ENCODE data around the gene FATE1. TPM values are rescaled to one million over a fixed set of nuclear protein-coding genes. Genes with fewer than 3 reads are reported as not detected.

FATE1 gene
- total RNA-seq, 2 experiments from 2014 or later: not detected

GRCh38 chrX:151741606-151742005 lies 25.8 kb downstream of the FATE1 start:
- no peaks in the 10 kb centered on the region for H3K9me3 Mint-ChIP-seq
- H3K36me3 Mint-ChIP-seq: no peaks in the 10 kb centered on the region
- DNase-seq: no peak
- no peak for ATAC-seq (ENCODE audit: low read depth)
- no peaks in the 10 kb centered on the region for H3K4me1 Mint-ChIP-seq
- POLR2A ChIA-PET: no interaction called here
- no peak overlapping the region for H3K4me3 Mint-ChIP-seq
- H3K27ac Mint-ChIP-seq: no peak overlapping the region
- no peaks in the 10 kb centered on the region for H3K27me3 Mint-ChIP-seq

- ATAC-seq (ENCODE audit: low read depth) (no peak), DNase-seq (no peak)
- POLR2A ChIA-PET: no interaction called here
- Mint-ChIP-seq H3K9me3 (no peaks in the 10 kb centered on the region), H3K4me3 (no peak overlapping the region), H3K4me1 (no peaks in the 10 kb centered on the region), H3K27me3 (no peaks in the 10 kb centered on the region), H3K36me3 (no peaks in the 10 kb centered on the region), H3K27ac (no peak overlapping the region)
Measured at GRCh38 chrX:151742311-151742710, 26.5 kb downstream of the FATE1 start.

- DNase-seq: no peak
- POLR2A ChIA-PET: no interaction called here
- no peak for ATAC-seq (ENCODE audit: low read depth)
- Mint-ChIP-seq H3K27me3 (no peaks in the 10 kb centered on the region), H3K4me1 (no peaks in the 10 kb centered on the region), H3K27ac (no peak overlapping the region), H3K4me3 (no peak overlapping the region), H3K36me3 (no peaks in the 10 kb centered on the region), H3K9me3 (no peaks in the 10 kb centered on the region)
Measured at GRCh38 chrX:151743651-151744470, 28.0 kb downstream of the FATE1 start.

- DNase-seq (no peak), ATAC-seq (ENCODE audit: low read depth) (no peak)
- Mint-ChIP-seq H3K27ac (no peak overlapping the region), H3K27me3 (no peaks in the 10 kb centered on the region), H3K36me3 (no peaks in the 10 kb centered on the region), H3K4me3 (no peak overlapping the region), H3K4me1 (no peaks in the 10 kb centered on the region), H3K9me3 (no peaks in the 10 kb centered on the region)
- POLR2A ChIA-PET: no interaction called here
Measured at GRCh38 chrX:151745651-151746050, 29.8 kb downstream of the FATE1 start.

DNA sequence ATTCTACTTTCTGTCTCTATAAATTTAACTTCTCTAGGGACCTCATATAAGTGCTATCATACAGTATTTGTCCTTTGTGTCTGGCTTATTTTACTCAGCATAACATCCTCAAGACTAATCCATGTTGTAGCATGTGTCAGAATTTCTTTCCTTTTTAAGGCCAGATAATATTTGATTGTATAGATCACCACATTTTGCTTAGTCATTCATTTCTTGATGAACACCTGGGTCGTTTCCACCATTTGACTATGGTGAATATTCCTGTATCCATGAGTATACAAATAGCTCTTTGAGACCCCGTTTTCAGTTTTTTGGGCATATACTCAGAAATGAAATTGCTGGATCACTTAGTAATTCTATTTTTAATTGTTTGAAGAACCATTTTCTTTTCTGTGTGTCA lies 30.7 kb downstream of the FATE1 start:
- POLR2A ChIA-PET: no interaction called here

DNA sequence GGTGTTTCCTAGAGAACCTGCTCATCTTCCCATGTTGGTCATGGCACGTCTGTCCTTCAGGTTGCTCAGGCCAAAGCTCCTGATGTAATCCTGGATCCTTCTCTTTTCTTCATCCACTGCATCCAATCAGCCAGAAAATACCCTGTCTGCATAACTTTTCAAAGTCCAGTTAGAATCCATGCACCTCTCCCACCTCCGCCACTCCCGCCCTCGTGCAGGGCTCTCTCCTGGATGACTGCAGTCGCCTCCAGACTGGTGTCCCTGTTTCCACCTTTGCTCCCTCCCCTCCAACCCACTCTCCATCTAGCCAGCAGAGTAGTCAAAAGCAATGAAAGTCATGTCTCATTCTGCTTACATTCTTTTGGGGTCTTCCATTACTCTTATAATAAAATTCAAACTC lies 34.7 kb downstream of the FATE1 start:
- Mint-ChIP-seq H3K4me3 (no peak overlapping the region), H3K4me1 (no peaks in the 10 kb centered on the region), H3K36me3 (no peaks in the 10 kb centered on the region), H3K27me3 (no peaks in the 10 kb centered on the region), H3K9me3 (no peaks in the 10 kb centered on the region), H3K27ac (no peak overlapping the region)
- ATAC-seq (ENCODE audit: low read depth) (no peak), DNase-seq (no peak)
- POLR2A ChIA-PET: no interaction called here

More for the DNA sequence above, 30.7 kb downstream of the FATE1 start:
- no peak for DNase-seq
- H3K9me3 Mint-ChIP-seq: no peaks in the 10 kb centered on the region
- H3K27me3 Mint-ChIP-seq: no peaks in the 10 kb centered on the region
- no peak overlapping the region for H3K4me3 Mint-ChIP-seq
- H3K27ac Mint-ChIP-seq: no peak overlapping the region
- ATAC-seq (ENCODE audit: low read depth): no peak
- no peaks in the 10 kb centered on the region for H3K4me1 Mint-ChIP-seq
- no peaks in the 10 kb centered on the region for H3K36me3 Mint-ChIP-seq

DNA sequence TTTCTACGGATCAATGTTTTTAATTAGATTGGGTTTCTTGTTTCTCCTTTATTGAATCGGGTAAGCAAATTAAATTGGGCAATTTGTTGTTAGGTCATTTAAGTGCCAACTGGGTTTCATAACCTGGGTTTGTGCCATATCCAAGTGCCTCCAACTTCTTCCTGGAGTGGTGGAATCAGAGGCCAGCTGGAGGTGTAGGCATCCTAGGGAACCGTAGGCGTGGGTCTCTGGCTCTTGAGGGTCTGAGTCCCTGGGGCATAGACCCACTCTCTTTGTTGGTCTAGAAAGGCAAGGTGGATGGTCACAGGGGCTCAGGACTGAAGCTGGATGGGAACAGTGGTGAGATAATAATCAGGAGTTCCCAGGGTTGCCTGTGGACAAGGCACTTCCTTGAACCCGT lies 37.0 kb downstream of the FATE1 start:
- Mint-ChIP-seq H3K9me3 (no peaks in the 10 kb centered on the region), H3K4me1 (no peaks in the 10 kb centered on the region), H3K27me3 (peaks cover 2% of the 10 kb centered on the region), H3K4me3 (no peak overlapping the region), H3K27ac (no peak overlapping the region), H3K36me3 (no peaks in the 10 kb centered on the region)
- ATAC-seq (ENCODE audit: low read depth) (no peak), DNase-seq (no peak)
- POLR2A ChIA-PET: no interaction called here

DNA sequence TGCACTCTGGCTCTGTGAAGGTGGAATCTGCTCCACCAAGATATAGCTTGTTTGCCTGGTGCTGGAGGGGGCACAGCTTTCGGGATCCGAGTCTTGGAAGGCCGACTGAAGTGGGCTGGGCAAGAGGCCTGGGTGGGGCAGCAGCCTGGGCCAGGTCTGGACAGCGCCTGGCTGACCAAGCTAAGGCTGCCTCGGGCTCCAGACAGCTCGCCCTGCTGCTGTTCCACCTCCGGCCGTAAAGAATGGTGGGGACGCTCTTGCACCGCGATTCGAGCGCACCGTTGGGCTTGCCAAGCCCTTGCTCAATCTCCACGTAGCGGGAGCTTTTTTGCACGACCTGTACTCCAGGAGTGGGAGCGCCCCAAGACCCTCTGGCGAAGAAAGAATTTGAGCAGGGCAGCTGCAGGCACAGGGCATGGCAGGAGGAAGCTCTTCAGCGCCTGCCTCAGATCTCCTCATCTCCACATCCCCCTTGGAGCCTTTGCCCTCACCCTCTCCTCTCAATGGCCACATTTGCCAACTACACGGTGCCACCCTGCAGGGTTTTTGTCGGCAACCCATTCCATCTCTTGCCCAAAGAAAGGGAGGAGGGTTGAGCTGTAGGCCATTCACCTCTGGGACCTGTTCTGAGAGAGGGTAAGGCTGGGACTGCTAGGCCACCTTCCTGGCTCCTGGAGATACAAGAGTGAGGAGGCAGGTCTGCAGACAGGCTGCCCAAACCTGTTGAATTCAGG lies 37.6 kb downstream of the FATE1 start:
- no peaks in the 10 kb centered on the region for H3K36me3 Mint-ChIP-seq
- no peak for ATAC-seq (ENCODE audit: low read depth)
- H3K27me3 Mint-ChIP-seq: peaks cover 2% of the 10 kb centered on the region
- H3K4me3 Mint-ChIP-seq: no peak overlapping the region
- POLR2A ChIA-PET: no interaction called here
- no peaks in the 10 kb centered on the region for H3K9me3 Mint-ChIP-seq
- H3K4me1 Mint-ChIP-seq: no peaks in the 10 kb centered on the region
- H3K27ac Mint-ChIP-seq: no peak overlapping the region
- no peak for DNase-seq

DNA sequence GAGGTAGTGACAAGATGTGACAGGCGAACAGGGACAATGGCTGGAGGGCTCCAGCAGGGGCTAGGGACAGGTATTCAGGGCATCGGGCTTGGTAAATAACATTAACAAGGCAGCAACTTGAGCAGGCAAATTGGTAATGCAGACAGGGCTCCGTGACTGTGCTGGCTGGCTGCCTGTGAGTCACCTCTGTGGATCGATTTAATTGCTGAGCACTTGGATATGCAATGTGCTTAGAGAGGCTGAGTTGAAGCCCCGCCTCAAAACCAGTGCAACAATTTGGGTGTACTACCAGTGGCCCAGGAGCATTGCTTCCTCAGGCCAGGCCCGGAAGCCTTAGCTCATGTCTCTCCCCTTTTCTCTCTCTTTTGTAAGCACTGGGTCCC lies 38.2 kb downstream of the FATE1 start:
- ATAC-seq (ENCODE audit: low read depth): no peak
- no peaks in the 10 kb centered on the region for H3K9me3 Mint-ChIP-seq
- POLR2A ChIA-PET: no interaction called here
- no peak for DNase-seq
- no peak overlapping the region for H3K4me3 Mint-ChIP-seq
- no peaks in the 10 kb centered on the region for H3K4me1 Mint-ChIP-seq
- H3K36me3 Mint-ChIP-seq: no peaks in the 10 kb centered on the region
- peaks cover 2% of the 10 kb centered on the region for H3K27me3 Mint-ChIP-seq
- H3K27ac Mint-ChIP-seq: no peak overlapping the region

GRCh38 chrX:151754641-151755215 lies 38.9 kb downstream of the FATE1 start:
- peaks cover 2% of the 10 kb centered on the region for H3K27me3 Mint-ChIP-seq
- H3K4me1 Mint-ChIP-seq: no peaks in the 10 kb centered on the region
- DNase-seq: no peak
- no peaks in the 10 kb centered on the region for H3K36me3 Mint-ChIP-seq
- POLR2A ChIA-PET: no interaction called here
- H3K27ac Mint-ChIP-seq: no peak overlapping the region
- no peak for ATAC-seq (ENCODE audit: low read depth)
- no peaks in the 10 kb centered on the region for H3K9me3 Mint-ChIP-seq
- H3K4me3 Mint-ChIP-seq: no peak overlapping the region

DNA sequence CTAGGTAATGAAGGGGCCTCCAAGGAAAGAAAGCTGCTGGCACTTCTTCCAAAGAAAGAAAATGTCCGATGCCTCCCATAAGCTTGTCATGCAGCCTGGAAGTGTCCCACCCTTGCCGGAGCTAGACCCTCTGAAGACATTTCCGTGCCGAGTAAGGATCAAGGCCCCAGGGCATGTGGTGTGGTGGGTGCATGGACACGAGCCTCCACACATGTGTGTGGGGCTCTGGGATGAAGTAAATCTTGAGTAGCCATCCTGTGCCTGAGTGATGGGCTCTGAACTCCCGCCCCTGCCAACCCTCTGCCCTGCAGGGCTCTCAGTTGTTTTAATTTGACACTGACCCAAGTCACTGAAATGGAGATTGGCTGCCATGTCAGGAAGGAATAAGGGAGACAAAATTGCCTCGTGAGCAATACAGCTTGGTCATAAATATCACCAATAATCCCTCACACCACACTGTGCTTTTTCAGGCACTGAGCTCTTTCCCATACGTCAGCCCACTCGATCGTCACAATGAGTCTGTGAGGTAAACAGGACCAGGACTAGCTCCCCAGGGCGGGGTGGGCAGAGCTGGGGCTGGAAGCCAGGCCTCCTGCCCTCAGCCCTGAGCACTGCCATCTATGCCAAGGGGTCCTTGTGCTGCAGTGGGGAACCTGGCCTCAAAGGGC lies 43.3 kb downstream of the FATE1 start:
- no peaks in the 10 kb centered on the region for H3K9me3 Mint-ChIP-seq
- H3K36me3 Mint-ChIP-seq: no peaks in the 10 kb centered on the region
- DNase-seq (no peak), ATAC-seq (ENCODE audit: low read depth) (no peak)
- no peak overlapping the region for H3K27ac Mint-ChIP-seq
- no peak overlapping the region for H3K4me3 Mint-ChIP-seq
- no peaks in the 10 kb centered on the region for H3K4me1 Mint-ChIP-seq
- H3K27me3 Mint-ChIP-seq: peaks cover 2% of the 10 kb centered on the region
- POLR2A ChIA-PET: no interaction called here

DNA sequence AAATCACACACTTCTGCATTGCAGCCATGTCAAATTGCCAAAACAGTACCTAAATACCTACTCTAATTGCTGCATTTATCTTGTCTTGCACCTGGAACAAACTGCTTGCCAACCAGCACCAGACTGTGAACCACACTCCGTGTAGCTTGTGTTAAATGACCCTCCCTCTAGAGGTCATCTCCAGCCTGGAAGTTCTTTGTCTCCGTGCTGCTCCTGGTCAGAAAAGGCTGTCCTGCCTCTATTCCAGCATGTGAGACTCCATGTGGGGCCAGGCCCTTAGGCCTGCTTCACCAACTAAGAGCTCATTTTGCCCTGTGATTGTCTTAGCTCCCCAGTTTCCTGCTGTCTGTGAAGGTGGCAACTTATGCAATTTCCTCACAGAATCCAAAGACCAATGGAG lies 47.0 kb downstream of the FATE1 start:
- Mint-ChIP-seq H3K27me3 (peaks cover 3% of the 10 kb centered on the region), H3K4me3 (no peak overlapping the region), H3K9me3 (no peaks in the 10 kb centered on the region), H3K4me1 (no peaks in the 10 kb centered on the region), H3K36me3 (no peaks in the 10 kb centered on the region), H3K27ac (no peak overlapping the region)
- ATAC-seq (ENCODE audit: low read depth) (no peak), DNase-seq (no peak)
- POLR2A ChIA-PET: no interaction called here

DNA sequence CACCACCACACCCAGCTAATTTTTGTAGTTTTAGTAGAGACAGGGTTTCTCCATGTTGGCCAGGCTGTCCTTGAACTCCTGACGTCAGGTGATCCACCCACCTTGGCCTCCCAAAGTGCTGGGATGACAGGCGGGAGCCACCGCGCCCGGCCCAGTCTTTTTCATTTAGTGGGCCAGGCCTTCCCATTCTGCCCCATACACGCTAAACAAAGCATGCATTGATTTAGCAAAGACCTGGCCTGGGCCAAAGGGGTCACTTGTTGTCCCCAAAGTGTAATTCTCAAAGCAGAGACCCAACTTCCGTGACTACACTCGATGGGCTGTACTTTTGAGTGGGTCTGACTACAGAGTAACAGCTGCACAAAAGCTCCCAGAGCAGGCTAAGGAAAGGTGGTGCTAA lies 47.9 kb downstream of the FATE1 start:
- ATAC-seq (ENCODE audit: low read depth) (no peak), DNase-seq (no peak)
- no peak overlapping the region for H3K27ac Mint-ChIP-seq
- no peaks in the 10 kb centered on the region for H3K4me1 Mint-ChIP-seq
- H3K27me3 Mint-ChIP-seq: peaks cover 3% of the 10 kb centered on the region
- POLR2A ChIA-PET: no interaction called here
- H3K9me3 Mint-ChIP-seq: no peaks in the 10 kb centered on the region
- no peaks in the 10 kb centered on the region for H3K36me3 Mint-ChIP-seq
- H3K4me3 Mint-ChIP-seq: no peak overlapping the region

DNA sequence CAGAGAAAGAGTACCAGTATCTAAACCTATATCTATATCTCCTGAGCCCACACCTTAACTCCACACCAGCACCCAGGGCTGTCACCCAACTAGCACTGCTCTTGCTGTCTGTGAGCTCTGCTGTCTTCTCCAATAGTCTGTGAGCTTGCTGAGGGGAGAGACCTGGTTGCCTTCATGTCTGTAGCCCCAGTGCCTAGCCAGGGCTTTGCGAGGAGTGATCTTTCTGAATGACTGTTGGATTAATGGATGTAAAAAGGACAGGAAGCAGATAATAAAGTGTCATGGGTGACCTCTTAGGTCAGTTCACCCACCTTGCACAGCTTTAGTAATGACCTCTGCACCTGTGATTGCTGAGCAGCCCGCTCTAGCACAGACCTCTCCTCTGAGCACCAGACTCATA lies 49.2 kb downstream of the FATE1 start:
- Mint-ChIP-seq H3K9me3 (no peaks in the 10 kb centered on the region), H3K4me3 (no peak overlapping the region), H3K4me1 (no peaks in the 10 kb centered on the region), H3K36me3 (no peaks in the 10 kb centered on the region), H3K27me3 (peaks cover 3% of the 10 kb centered on the region), H3K27ac (no peak overlapping the region)
- DNase-seq: no peak
- ATAC-seq (ENCODE audit: low read depth): no peak
- POLR2A ChIA-PET: no interaction called here

Measured in activated naive CD8-positive, alpha-beta T cell treated with anti-CD3 and anti-CD28 coated beads, Interleukin-2, amount 10 ng/mL, durations not matched to agents 7 days and 5 days (primary cell).